IPS DF 19.7 (cell line): ENCODE data around the gene C1orf232.

Experiments used
- DNase-seq: peaks from one replicate; pipeline ENCODE4 v3.0.0-alpha.2; 2013; ENCODE audit warnings: low read depth, low spot score

C1orf232 gene

DNA sequence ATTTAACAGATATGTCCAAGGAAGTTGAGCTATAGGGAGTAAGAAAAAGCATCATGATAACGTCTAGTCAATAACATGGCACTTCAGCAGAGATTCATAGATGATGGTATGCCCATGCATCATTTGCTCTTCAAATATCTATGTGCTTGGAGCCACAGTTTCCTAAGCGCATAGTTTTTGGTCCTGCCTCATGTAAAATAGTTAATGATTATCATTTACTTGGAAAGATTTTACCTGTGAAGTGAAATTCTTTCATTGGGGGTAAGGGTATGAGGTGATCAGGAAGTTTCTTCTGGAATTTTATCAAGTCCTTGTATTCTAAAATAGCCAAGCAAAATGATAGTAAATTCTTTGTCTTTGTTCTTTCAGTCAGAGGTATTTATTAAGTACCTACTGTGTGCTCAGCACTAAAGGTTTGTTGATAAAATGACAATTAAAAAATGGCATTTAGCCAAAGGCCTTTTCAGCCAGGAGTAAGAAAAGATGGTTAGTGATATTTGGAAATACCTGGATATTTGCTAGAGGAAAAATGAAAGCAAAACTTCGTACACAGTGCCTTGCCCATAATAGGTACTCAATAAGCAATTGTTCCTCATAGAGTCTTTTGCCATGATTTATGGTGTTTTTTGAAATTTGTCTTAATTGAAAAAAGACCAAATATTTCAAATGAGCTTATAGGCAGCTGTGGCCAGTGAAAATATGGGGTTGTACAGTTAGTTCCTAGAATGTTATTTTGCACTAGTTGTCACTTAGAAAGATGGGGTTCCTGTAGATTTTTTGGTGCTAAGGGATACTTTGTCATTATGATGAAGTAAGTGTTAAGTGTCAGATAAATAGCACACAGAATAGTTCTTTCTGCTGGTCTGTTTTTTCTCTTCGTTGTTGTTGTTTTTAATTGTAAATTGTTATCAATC lies 44.1 kb downstream of the C1orf232 start:
- DNase-seq: no peak

- DNase-seq: no peak
These were observed 45.5 kb downstream of the C1orf232 start for GRCh38 chr1:26122988-26123973.

DNA sequence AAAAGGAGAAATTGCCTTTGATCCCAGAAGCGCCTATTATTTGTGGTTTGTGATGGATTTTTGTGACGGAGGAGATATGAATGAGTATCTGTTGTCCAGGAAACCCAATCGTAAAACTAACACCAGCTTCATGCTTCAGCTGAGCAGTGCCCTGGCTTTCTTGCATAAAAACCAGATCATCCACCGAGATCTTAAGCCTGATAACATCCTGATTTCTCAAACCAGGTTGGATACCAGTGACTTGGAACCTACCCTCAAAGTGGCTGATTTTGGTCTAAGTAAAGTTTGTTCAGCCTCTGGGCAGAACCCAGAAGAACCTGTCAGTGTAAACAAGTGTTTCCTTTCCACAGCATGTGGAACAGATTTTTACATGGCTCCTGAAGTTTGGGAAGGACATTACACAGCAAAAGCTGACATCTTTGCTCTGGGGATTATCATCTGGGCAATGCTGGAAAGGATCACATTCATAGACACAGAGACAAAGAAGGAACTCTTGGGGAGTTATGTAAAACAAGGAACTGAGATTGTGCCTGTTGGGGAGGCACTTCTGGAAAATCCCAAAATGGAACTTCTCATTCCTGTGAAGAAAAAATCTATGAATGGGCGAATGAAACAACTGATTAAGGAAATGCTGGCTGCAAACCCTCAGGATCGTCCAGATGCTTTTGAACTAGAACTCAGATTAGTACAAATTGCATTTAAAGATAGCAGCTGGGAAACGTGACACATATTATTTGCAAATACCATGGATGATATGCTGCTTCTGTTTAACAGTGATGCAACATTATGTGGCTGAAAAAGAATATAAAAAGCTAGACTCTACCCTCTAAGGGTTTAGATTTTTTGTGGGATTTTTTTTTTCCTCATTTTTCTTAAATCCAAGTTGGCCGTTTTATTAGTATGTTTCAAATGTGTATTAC lies 46.6 kb downstream of the C1orf232 start:
- no peak for DNase-seq

DNA sequence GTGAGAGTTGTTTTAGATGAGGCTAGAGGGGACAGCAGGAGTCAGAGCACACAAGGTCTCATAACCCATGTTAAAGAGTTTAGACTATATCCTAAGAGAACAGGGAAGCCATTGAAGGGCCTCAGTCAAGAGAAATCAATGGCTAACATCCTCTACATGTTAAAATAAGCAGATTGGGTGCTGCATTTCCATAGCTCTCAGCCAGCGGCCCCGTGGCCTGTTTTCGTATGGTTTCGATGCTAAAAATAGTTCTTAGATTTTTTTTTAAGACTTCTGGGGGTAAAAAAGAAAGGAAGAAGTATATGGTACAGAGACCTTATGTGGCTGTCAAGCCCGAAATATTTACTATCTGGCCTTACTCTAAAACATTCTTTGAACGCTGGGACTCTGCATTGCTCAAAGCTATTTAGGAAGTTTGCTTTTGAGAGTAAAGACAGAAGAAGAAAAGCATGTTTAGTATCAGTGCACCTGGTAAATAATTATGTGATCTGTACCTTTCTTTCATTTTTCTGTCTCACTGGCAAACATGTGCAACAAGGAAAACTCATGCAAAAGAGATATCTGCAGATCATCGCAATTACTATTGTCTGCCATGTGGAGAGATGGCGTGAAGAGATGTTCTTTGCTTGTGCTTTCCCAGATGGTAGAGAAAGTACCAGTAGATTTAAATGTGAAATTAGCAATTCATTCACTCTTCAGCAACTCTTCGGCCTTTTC lies 48.7 kb downstream of the C1orf232 start:
- DNase-seq: no peak

- DNase-seq: no peak
These were observed 54.4 kb downstream of the C1orf232 start for GRCh38 chr1:26114165-26114927.
